ENCODE results near the gene PRKCE.

The PRKCE gene

GRCh38 chr2:45919160-45919650 lies 267.7 kb downstream of the PRKCE start:
- no peak for DNase-seq

- no peak for DNase-seq
Measured at GRCh38 chr2:45919711-45920111, 268.2 kb downstream of the PRKCE start.

DNA sequence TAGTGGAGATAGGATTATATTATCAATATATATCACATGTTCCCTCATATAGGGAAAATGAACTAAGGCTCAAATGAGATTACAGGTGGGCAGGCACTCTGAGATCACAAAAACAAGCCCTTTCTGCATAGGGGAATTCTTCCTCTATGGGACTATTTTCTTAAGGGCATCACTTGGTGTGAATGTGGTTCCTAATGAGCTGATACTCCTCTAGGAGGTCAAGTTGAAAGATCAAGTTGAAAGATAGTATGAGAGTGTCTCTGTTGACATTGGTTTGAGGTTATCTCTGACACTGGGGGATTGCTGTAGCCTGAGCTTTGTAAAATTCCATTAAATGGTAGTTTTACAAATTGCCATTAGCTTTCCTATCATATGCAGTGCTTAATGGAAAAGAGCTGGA lies 270.4 kb downstream of the PRKCE start:
- no peak for DNase-seq

DNA sequence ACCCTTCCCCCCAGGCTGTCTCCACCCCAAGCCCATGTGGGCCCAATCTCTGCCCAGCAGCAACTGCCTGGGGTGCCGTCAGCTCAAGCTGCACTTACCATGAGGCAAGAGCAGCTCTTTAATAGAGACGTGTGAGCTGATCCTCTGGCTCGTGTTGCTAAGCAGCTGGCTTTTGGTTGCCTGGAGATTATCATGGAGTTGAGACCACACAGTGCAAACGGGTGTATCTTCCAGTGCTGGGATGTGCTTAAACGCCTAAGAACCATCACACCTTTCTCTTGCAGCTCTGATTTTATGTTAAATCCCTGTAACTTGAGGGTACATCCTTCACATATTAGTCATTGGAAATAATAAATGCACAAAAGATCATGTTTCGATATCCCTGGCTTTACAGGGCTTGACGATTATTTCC lies 271.1 kb downstream of the PRKCE start:
- DNase-seq: no peak

- DNase-seq: no peak
Measured at GRCh38 chr2:45923701-45924100, 272.2 kb downstream of the PRKCE start.

- DNase-seq: no peak
Measured at GRCh38 chr2:45925026-45925425, 273.6 kb downstream of the PRKCE start.

GRCh38 chr2:45925636-45926366 lies 274.3 kb downstream of the PRKCE start:
- no peak for DNase-seq

GRCh38 chr2:45928946-45929345 lies 277.5 kb downstream of the PRKCE start:
- DNase-seq: no peak

- no peak for DNase-seq
Measured at GRCh38 chr2:45929674-45930395, 278.4 kb downstream of the PRKCE start.

DNA sequence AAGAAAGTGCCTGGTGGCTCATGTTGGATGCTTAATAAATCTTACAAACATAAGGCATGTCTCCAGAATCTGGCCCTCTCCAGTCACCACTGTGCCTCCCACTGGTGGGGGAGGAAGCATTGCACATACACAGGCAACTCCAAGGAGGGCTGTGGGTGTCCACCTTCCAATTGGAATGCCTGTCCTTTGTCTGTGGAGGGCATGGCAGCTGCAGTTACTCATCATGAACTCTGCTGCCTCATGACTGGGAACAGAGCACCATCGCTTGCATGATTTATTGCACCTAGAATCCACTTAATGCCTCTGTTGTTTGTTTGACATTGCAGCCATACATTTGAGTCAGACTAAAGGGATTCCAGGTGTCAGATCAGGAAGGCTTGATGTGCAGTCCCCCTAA lies 278.9 kb downstream of the PRKCE start:
- no peak for DNase-seq

DNA sequence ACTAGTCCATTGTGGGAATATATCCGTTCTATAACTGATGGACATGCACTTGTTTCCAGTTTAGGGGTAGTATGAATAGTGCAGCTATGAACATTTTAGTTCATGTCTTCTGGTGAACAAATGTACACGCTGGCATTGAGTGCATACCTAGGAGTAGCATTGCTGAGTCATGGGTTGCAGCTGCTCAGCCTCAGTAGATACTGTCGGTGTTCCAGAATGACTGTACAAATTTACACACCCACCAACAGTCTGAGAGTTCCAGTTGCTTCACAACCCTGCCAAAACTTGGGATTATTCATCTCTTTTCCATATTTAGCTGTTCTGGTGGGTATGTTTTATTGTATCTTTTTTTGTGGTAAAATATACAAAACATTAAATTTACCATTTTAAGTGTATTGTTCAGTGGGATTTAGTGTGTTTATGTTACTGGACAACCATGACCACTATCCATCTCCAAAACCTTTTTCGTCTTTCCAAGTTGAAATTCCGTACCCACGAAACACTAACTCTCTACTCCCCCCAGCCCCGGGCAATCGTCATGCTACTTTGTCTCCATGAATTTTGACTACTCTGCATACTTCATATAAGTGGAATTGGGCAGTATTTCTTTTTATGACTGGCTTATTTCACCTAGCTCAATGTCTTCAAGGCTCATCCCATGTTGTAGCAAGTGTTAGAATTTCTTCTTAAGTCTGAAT lies 281.0 kb downstream of the PRKCE start:
- no peak for DNase-seq

DNA sequence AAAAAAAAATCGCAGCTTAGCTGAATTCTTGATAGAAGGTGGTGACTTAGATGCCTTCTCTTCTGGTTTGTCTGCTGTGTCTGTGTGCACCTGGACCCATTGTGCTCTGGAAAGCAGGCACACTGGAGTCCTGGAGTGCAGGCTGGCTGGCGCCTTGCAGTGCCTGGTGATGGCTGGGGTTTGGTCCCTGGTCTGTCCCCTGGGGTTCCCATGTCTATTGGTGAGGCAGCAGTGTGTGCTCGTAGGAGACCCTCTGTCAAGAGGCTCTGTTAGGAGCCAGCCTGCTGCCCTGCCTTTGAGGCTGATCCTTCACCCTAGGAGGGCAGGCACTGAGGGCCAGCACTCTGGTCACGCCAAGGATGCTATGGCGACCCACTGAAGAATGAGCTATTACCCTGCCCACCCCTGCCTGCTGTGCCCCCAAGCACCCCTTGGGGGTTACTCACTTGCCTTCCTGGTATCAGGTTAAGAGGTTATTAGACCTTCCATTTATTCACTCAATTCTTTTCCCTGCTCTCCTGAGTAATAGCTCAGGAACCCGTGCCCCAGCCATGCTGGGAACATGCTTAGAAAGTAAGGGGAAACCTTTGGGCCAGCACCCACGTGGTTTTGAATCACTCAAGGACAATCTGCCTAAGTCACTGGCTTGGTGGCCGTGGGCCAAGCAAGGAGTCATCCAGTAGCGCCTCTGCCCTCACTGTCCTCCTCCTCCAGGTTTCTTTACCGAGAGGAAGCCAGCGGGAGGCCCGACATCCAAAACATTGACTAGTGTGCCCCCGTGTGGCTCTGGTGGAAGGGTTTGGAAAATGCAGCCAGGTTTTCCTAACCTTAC lies 284.5 kb downstream of the PRKCE start:
- DNase-seq: peak; percentile 65 to 70

DNA sequence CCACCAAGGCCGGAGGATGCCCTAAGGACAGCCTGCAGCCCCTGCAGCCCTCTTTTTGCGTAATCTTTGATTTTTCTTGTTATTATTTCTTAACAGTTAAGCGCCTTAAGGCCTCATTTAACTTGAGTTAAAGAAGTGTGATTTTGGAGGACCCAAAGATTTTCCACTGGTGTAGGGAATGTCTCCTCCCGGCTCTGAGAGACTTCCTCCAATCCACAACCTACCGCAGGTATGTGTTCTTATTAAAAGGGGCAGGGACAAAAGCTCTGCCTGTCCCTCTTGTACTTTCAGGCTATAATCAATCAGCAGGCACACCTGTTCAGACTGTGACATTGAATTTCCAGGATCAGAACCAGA lies 285.1 kb downstream of the PRKCE start:
- DNase-seq: no peak

- no peak for DNase-seq
Measured at GRCh38 chr2:45937990-45938389, 286.5 kb downstream of the PRKCE start.

GRCh38 chr2:45938649-45939511 lies 287.4 kb downstream of the PRKCE start:
- no peak for DNase-seq

- DNase-seq: no peak
Measured at GRCh38 chr2:45941531-45942236, 290.2 kb downstream of the PRKCE start.

GRCh38 chr2:45942237-45942738 lies 290.8 kb downstream of the PRKCE start:
- DNase-seq: no peak

- no peak for DNase-seq
Measured at GRCh38 chr2:45943219-45944044, 292.0 kb downstream of the PRKCE start.

- no peak for DNase-seq
Measured at GRCh38 chr2:45944074-45944473, 292.6 kb downstream of the PRKCE start.

DNA sequence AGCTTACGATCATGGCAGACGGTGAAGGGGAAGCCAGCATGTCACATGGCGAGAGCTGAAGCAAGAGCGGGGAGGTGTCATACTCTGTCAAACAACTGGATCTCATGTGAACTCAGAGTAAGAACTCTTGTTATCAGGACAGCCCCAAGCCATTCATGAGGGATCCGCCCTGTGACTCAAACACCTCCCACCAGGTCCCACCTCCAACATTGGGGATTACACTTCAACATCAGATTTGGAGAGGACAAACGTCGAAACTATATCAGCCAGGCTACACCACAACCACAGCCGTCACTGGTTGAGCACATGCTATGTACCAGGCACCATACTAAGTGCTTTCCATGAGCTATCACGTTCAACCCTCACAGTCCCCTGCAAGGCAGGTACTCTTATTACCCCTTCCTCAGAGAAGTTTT lies 293.8 kb downstream of the PRKCE start:
- DNase-seq: no peak
